Raji (cell line): Measurements from ENCODE around the gene ARMC7.
A peak's percentile ranks its signal among the peaks of the same experiment; 100 is the strongest.

ENCODE experiments used
- POLR2A ChIP-seq: IDR thresholded peaks from 2 replicates; pipeline ENCODE4 v1.6.1; 2011; ENCODE audit warnings: low read depth, low read length, control low read depth; ENCODE audit not compliant: insufficient read depth

ARMC7 gene

DNA sequence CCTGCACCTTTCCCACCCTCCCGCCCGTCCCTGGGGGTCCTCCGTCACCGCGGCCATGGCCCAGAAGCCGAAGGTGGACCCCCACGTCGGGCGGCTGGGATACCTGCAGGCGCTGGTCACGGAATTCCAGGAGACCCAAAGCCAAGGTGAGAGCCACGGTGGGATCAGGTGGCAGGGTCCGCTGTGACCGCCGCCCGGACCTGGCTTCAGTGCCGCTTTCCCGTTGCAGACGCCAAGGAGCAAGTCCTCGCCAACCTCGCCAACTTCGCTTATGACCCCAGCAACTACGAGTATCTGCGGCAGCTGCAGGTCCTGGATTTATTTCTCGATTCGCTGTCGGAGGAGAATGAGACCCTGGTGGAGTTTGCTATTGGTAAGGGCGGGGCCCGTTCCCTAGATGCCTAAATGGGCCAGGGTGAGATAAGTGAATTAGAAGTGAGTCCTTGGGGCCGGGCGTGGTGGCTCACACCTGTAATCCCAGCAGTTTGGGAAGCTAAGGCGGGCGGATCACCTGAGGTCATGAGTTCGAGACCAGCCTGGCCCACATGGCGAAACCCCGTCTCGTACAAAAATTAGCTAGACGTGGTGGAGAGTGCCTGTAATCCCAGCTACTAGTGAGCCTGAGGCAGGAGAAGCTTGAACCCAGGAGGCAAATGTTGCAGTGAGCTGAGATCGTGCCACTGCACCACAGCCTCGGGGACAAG, 617 bp downstream of the ARMC7 start:
- no peak for TF ChIP-seq POLR2A

DNA sequence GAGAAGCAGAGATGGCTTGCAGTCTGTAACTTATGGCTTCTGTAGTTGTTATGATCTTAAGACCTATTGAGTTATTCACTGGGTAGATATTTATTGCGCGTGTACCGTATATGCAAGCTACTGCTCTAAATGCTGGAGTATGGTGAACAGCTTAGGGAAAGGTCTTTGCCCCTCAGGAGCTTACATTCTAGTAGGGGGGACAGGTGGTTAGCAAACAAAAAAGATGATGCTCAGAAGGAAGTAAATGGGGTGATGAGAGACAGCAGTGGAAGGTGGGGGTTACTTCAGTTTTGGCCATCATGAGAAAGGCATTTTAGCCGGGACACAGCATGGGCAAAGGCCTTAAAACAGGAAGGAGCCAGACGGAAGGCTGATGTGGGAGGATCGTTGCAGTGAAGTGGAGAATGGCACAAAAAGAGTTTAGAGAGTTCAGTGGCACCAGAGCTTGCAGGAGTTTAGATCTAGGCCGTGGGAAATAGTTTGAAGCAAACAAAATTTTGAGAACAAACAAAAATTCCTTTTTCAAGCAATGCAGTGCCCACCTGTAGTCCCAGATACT, 2.1 kb downstream of the ARMC7 start:
- TF ChIP-seq POLR2A = no peak

DNA sequence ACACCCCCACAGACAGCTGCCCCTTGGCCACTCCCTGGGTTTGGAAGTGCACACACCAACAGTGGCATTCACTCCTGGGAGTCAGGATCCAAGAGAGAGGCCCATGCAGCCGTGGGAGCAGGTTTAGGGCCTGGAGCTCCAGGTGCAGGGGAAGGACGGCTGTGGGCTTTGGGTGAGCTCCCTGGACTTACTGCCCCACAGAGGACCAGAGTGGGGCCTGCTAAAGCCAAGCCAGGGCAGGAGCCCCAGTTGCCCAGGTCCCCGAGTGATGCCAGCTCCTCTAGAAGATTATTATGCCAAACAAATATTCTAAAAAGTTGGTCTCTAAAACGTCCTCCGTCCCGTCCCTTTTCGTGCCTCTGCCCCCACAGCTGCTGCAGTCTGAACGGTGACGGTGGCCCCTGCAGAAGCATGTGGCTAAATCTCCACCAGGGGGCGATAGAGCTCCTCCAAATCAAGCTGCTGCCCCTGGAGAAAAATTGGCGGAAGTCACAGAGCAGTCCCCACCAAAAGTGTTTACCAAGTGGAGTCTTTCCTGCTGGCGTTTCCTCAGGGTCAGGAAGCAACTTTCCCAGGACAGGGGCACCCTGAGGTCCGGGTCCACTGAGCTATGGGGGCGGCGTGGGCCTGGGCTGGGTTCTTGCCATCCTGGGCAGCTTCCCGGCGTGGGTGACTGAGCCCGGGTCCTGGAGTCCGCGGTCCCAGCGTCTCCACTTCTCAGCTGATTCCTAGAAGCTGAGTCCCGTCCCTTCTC, 4.2 kb downstream of the ARMC7 start:
- TF ChIP-seq POLR2A = 0 out of 2 replicates have a peak, but pooled peaks have one; percentile 17

DNA sequence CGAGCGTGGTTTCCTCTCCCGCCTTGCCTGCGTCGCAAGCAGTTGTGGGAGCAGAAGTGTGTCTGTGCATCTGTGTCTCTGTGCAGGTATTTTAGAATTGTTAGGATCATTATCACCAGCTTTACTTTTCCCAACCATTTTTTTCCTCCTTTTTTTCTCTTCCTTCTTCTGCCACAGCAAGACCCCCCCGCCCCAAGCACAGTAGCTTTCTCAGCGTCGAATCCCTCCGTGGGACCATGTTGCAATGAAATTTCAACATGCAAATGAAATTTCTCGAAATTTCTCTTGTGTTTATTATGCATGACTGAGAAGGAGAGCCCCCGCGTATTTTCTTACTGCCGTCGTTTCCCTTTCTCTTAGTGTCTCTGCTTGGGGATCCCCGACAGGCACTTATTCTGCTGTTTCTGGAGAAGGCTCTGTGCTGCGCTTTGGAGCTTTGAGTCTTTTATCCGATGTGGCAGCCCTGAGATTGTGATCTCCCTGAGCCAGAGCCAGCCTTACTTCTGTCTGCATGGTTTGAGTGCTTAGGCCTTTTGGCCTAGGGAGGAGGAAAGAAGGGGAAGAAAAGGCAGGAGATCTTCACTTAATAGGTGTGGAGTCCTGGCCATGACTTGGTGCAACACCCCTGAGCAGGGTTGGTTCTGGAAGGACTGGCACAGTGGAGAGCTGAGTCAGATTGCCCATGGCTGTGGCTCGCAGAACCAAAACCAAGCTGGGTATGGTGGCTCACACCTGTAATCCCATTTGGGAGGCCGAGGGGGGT, 5.0 kb downstream of the ARMC7 start:
- TF ChIP-seq POLR2A = no peak

DNA sequence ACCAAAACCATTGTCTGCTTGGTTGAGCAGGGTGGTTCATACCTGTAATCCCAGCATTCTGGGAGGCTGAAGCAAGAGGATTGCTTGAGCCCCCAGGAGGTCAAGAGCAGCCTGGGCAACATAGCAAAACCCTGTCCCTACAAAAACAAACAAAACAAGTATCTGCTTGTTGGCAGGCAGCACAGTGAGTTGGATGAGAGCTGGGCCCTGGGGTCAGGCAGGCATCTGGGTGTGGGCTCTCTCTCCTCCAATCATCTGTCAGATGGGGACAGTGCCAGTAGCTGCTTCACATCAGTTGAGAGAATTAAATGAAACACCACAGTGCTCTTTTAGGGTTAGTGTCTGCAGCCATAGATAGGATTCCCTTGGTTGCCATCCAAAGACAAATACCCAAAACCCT, 5.8 kb downstream of the ARMC7 start:
- TF ChIP-seq POLR2A = no peak

DNA sequence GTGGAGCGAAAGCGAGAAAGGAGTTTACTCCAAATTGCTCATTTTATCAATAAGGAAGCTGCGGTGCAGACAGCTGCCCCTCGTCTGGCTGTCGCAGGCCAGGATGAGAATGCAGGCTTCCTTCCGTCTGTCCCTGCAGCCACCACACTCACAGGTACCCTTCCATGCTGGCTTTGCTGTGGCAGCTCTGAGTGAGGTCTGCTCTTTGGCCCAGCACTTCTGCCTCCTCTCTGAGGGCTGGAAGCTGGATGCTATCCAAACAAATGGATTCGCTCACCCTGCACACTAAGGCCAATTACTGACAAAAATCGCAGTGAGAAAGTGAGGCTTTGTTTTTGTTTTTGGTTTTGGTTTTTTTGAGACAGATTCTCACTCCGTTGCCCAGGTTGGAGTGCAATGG, 7.0 kb downstream of the ARMC7 start:
- no peak for TF ChIP-seq POLR2A

DNA sequence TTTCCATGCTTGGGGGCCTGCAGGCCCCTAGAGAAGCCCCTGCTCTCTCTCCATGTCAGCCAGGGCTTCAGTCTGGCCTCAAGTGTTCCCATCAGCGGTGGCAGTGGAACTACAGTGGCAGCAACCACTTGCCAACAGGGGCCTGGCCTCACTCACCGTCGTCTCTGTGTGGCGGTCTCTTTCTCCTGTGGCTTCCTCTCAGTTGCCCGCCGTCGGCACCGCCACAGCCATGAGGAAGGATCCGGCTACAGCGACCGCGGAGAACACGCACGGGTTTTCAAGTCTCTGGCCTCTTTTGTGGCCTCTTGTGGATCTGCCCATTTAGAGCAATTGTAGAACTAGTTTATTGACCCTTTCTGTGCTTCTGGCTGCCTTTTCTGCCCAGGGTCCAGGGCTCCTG, 8.5 kb downstream of the ARMC7 start:
- TF ChIP-seq POLR2A = no peak

DNA sequence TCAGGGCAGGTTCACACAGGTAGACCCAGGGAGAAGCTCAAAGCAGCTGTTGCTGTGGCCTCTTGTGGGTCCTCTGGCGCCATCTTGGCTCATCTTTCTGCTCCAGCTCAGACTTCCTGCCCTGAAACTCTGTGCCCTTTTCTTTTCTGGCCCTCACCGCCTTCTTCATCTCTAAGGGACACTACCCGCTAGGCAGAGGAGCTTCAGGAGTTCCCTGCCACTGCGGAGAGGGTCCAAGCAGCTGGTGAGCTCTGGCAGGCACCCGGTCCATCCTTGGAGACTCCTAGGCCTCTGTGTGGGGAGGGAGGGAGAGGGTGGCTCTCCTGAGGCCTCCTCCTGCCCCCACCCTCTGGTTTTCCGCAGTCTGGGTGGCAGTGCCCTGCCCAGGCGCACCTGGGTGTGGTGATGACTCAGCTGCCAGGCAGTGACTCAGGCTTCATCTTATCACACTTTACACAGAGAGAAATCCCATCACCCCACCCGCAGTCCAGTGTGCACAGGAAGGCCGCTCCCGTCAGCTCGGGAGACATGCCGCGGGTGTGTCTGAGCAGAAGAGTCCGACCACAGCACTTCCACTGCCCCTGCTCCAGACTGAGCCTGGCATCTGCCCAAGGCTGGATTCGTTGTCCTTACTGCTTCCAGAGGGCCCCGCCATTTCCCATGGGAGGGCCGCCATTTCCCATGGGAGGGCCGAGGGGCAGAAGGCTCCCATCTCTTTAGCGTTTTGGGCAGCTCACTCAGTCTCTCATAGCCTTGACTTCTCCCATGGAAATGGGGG, 14.5 kb downstream of the ARMC7 start:
- TF ChIP-seq POLR2A = no peak

DNA sequence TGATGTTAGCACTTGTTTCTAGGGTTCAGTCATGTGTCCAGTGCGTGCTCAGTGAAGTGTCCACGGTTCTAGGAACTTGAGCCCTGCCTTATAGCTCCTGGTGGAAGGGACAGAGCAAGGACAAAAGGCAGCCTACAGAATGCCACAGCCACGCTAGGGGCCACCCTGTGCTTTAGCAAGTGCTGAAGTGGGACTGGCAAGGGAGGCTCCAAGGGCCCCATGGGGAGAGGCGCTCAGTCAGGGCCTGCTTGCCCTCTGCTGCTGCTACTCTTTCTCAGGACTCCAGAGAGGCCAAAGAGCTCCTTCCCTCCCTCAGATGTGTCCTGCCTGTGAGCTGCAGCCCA, 15.0 kb downstream of the ARMC7 start:
- no peak for TF ChIP-seq POLR2A

DNA sequence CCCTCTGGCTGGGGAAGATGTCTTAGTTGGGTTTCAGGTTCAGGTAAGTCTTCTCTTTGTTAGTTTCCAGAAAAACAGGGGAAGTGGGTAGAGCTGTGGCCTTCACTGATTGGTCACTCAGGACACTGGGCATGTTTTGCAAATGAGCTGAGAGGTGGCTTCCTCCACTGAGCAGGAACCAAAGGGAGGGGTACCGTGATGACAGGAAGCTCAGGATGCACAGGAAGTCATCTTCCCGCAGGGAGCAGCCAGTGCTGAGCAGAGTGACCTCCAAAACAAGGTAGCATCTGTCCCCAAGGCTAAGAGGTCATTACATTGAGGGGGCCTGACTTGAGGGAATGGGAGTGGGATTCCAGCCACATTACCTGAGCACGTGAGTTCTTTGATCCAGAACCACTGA, 16.2 kb downstream of the ARMC7 start:
- TF ChIP-seq POLR2A = no peak

DNA sequence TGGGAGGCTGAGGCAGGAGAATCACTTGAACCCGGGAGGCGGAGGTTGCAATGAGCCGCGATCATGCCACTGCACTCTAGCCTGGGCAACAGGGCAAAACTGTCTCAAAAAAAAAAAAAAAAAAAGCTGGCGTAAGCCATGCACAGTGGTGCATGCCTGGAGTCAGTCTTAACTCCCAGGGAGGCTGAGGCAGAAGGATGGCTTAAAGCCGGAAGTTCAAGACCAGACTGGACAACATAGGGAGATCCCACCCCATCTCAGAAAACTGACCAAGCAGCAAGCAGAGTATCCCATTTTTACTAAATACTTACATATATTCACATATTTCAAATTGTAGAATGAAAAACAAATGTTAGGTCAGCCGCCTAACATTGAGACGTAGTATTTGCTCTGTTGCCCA, 17.2 kb downstream of the ARMC7 start:
- no peak for TF ChIP-seq POLR2A

DNA sequence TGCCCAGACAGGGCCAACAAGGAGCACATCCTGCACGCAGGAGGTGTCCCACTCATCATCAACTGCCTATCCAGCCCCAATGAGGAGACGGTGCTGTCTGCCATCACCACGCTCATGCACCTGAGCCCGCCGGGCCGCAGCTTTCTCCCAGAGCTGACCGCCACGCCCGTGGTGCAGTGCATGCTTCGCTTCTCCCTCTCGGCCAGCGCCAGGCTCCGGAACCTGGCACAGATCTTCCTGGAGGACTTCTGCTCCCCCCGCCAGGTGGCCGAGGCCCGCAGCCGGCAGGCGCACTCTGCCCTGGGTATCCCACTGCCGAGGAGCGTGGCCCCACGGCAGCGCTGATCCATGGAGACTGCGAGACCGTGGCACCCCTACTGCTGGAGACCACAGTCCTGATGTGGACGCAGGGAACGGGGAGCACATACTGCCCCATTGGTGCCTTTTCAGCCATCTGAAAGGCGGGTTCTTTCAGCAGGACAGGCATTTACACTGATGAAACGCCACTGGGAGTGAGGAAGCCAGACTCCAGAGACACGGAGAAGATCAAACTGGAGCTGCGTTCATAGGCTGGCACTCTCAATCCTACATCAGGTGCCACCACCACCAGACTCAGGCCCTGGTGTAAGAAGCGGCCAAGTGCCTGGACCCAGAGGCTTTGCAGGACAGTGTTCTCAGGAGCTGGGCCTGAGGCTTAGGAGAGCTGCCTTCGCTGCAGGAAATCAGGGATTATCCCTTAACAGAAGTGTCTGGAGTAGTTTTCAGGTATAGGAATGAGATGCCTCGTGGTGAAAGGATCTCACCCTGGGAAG, 19.1 kb downstream of the ARMC7 start:
- 0 out of 2 replicates have a peak, but pooled peaks have one; percentile 11 for TF ChIP-seq POLR2A

DNA sequence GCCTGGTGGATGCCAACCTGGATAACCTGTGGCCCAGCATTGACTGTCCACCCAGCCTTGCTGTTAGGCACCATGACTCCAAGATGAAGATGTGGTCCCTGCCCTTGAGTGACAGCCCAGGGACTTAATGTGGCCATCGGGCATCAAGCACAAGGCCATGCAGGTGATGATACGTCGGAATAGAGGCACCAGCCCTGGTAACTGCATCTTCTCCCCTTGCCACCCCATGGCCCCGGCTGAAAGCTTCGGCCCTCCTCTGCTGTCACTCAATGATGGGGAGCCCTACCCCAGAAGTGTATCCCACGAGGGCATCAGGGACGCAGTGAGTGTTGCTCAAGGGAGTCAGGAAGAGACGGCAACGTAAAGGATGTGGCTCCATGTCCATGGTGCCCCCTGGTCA, 19.8 kb downstream of the ARMC7 start:
- TF ChIP-seq POLR2A = 0 out of 2 replicates have a peak, but pooled peaks have one; percentile 10

DNA sequence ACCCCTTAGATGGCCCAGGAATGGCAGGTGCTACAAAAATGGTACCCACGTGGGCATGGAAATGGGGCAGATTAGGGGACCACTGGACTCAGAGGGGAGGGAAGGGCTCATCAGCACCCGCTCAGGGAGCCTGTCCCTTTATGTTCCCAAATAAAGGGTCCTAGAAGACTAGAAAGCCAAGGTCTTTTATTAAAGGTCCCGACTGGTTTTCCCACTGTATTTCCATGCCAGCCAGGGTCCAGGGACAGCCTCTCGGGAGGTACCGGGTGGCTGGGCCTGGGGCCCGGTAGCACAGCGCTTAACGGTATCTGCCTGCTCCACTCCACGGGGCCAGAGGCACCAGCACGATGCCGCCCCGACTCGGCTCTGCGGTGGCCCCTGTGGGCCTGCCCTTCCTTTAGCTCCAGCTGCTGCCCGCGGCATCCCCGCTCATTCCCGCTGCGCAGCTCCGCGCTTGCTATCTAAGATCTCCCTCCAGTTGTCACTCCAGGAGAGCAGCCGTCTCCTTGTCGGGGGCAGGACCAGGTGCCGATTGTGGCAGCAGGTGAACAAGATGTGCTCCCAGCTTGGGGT, 20.4 kb downstream of the ARMC7 start:
- TF ChIP-seq POLR2A = no peak

DNA sequence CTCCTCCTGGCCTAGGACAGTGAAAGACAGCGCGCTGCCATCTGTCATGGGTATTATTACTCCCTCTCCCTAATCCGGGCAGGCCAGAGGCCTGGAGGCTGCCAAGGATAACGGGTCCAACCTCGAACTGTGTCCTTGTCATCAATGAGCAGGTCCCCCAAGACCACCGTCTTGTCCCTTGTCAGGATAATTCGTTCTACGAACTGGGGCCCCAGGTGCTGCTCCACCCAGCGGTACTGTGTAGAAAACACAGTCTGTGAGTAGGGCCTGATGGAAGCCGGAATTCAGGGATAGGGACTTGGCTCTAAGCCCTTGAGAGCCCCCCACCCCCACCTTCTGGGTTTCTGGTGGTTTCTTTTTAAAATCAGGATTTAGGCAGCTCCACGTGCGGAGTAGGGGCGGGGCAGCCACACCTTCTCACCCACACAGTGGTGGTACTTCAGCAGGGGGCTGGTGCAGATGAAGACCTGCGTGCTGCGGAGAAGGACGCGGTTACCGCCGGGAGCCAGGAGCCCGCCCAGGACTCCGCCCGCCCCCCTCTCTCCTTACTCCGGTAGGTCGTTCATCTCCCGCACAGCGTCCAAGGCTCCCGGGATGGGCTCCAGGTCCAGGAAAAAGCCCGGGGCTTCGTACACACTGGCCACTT, 21.0 kb downstream of the ARMC7 start:
- no peak for TF ChIP-seq POLR2A
